ENCODE data around the gene HOMER2. TPM values are rescaled to one million over a fixed set of nuclear protein-coding genes. Genes with fewer than 3 reads are reported as not detected.

HOMER2 gene
- total RNA-seq, 1 experiment from 2014 or later: 14.2 TPM

GRCh38 chr15:82985688-82986441 lies 33.3 kb upstream of the HOMER2 start, which contains the start of gene RAMAC:
Gene RAMAC (plus strand): TSS chr15:82986210. CDS start chr15:82989019, 2,809 bp downstream.
- peaks cover 8% of the 10 kb centered on the region for H3K79me1 ChIP-seq (ENCODE audit: insufficient read depth, low read depth, low read length, poor library complexity, severe bottlenecking)
- H3K14ac ChIP-seq (ENCODE audit: insufficient read depth, low read length): peak within 1 kb of the TSS; percentile 88
- peak within 1 kb of the TSS; percentile 93 for H3K4me2 ChIP-seq (ENCODE audit: insufficient read depth, insufficient read length, low read length)
- no peak within 1 kb of the TSS for H2BK120ac ChIP-seq (ENCODE audit: low read depth, low read length, poor library complexity, severe bottlenecking)
- H3K23me2 ChIP-seq (ENCODE audit: insufficient read length, low read depth, low read length, poor library complexity, severe bottlenecking): peaks cover 10% of the 10 kb centered on the region
- H3K9ac ChIP-seq (ENCODE audit: extremely low read depth, insufficient read length, low read length): peak within 1 kb of the TSS; percentile 97
- H3K4me1 ChIP-seq (ENCODE audit: insufficient read depth, low read length): no peaks in the 10 kb centered on the region; the same call in 1 of the 2 replicates
- H4K8ac ChIP-seq (replicated peaks; ENCODE audit: insufficient read length, low read depth, low read length): no peak within 1 kb of the TSS
- H4K91ac ChIP-seq (ENCODE audit: insufficient read length, low read depth, low read length): no peak within 1 kb of the TSS
- H3K4me3 Mint-ChIP-seq: peak within 1 kb of the TSS; percentile 95 to 97
- no peak within 1 kb of the TSS for H3K23ac ChIP-seq (ENCODE audit: insufficient read length, low read depth, low read length)
- H3T11ph ChIP-seq (ENCODE audit: low read length): no peak within 1 kb of the TSS
- H3K36me3 Mint-ChIP-seq (ENCODE audit: insufficient read depth in 1 of 3, low read depth in 3 of 3): peaks cover 5 to 33% (median 31%) of the 10 kb centered on the region in 3 experiments; a peak in 6 of 7 replicates
- H2AK5ac ChIP-seq (ENCODE audit: insufficient read length, low read length): no peak within 1 kb of the TSS
- H4K5ac ChIP-seq (ENCODE audit: insufficient read length, low read depth, low read length): peak within 1 kb of the TSS; percentile 43
- H2AFZ ChIP-seq (ENCODE audit: low read length): peak within 1 kb of the TSS; percentile 98
- H2BK15ac ChIP-seq (ENCODE audit: low read depth, low read length): no peak within 1 kb of the TSS
- H3K27ac Mint-ChIP-seq: peak within 1 kb of the TSS; percentile 84 to 98 (median 96); a peak in 6 of 7 replicates
- WGBS (ENCODE audit: extremely low coverage, insufficient read length, low lambda C conversion rate): no CpG with 5 or more reads among the region's 45 CpGs
- H3K9me3 ChIP-seq (ENCODE audit: control insufficient read depth, low read depth, low read length): no peaks in the 10 kb centered on the region
- no peaks in the 10 kb centered on the region; the same call in 1 of the 2 replicates for H3K79me2 ChIP-seq (ENCODE audit: insufficient read depth, low read length)
- peak; percentile 91 for DNase-seq
- H2BK20ac ChIP-seq (ENCODE audit: low read depth, low read length, poor library complexity, severe bottlenecking): no peak within 1 kb of the TSS
- H3K27ac ChIP-seq (ENCODE audit: insufficient read length, low read depth, low read length): no peak within 1 kb of the TSS
- TF ChIP-seq, protein P1, sequence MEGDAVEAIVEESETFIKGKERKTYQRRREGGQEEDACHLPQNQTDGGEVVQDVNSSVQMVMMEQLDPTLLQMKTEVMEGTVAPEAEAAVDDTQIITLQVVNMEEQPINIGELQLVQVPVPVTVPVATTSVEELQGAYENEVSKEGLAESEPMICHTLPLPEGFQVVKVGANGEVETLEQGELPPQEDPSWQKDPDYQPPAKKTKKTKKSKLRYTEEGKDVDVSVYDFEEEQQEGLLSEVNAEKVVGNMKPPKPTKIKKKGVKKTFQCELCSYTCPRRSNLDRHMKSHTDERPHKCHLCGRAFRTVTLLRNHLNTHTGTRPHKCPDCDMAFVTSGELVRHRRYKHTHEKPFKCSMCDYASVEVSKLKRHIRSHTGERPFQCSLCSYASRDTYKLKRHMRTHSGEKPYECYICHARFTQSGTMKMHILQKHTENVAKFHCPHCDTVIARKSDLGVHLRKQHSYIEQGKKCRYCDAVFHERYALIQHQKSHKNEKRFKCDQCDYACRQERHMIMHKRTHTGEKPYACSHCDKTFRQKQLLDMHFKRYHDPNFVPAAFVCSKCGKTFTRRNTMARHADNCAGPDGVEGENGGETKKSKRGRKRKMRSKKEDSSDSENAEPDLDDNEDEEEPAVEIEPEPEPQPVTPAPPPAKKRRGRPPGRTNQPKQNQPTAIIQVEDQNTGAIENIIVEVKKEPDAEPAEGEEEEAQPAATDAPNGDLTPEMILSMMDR (conservative IDR thresholded peaks at IDR 0.05): no peak
- peaks cover 20% of the 10 kb centered on the region for H3K27me3 Mint-ChIP-seq (ENCODE audit: low read depth)
- H2BK5ac ChIP-seq (ENCODE audit: insufficient read length, low read length): no peak within 1 kb of the TSS
- no peak within 1 kb of the TSS for H3K56ac ChIP-seq (ENCODE audit: insufficient read length, low read depth, low read length)
- H3K4me1 Mint-ChIP-seq: peaks cover 6 to 13% of the 10 kb centered on the region in 2 experiments; a peak in 2 of 4 replicates
- peak within 1 kb of the TSS; percentile 95 for H3K18ac ChIP-seq (ENCODE audit: insufficient read length, low read depth, low read length)
- no peaks in the 10 kb centered on the region for H4K20me1 ChIP-seq (ENCODE audit: control insufficient read depth, insufficient read depth, insufficient read length)
- H2BK12ac ChIP-seq (ENCODE audit: insufficient read length, low read depth, low read length): no peak within 1 kb of the TSS
- 0 out of 2 replicates have a peak, but pooled peaks cover 3% of the 10 kb centered on the region for H3K27me3 ChIP-seq (ENCODE audit: insufficient read depth, low read length)
- H3K9me3 Mint-ChIP-seq: peaks cover 0 to 5% of the 10 kb centered on the region in 2 experiments; a peak in 2 of 5 replicates
- no peak within 1 kb of the TSS for H3K4ac ChIP-seq (ENCODE audit: low read depth, low read length)

Measured in H9 (cell line).